EL (cell line): ENCODE data around the gene RNF217.

Source experiments
- DNase-seq: peaks from one replicate; pipeline ENCODE4 v3.0.0-alpha.2; 2016

Gene RNF217

DNA sequence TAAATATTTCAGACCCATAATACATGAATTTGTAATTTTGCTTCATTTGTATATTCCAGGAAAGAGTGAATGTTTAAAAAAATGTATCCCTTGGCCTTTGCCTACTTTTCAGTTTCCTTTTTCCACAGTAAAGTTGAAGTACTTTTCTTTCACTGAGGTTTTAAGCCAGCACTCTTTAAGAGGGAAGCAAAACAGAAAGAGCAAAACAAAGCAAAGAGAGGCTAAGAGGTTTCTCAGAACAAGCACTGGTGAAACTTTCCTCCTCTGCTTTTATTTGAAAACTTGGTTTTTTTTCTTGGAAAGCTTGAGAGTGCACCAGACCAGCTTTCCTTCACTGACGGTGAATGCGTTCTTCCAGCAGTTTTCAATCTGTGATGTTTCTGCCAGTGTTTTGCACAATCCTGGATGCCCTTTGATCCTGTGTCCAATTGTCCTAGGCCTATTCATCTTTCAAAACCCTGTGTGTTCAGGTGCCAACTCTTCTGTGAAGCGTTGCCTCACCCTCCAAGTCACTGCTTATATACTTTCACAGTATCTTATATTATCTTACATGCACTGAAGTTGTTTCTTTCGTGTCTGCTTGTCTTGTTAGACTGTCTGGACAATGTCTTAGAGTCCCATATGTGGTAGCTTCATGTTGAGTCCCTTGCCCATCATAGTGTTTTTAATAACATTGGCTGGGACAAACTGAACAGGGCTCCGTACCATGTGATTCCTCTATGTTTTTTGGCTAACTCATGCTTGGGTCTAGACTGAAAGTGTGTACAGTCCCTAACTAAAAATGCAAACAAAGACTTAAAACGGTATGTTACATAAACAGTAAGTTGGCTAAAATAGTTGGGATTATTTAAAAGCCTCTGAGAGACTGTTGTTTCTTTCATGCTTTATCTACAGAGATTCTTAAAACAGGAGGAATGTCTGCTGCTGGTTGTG lies 1.9 kb downstream of the RNF217 start:
- peak; percentile 28 for DNase-seq

DNA sequence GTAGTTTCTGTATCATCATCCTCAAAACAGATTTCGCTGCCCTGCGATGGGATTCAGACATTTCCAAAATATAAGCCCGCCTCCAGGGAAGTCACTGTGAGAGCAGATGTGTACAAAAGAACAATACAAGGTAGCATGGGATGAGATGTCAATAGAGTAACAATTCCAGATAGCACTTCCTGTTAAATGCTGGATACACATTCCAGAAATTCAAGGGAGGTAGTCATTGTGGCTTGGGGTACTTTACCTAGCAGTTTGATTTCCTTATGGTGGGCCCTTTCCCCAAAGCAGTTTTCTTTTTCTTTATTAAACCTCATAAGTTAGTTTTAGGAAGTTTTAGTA lies 2.5 kb downstream of the RNF217 start:
- DNase-seq, result peak; percentile 37

DNA sequence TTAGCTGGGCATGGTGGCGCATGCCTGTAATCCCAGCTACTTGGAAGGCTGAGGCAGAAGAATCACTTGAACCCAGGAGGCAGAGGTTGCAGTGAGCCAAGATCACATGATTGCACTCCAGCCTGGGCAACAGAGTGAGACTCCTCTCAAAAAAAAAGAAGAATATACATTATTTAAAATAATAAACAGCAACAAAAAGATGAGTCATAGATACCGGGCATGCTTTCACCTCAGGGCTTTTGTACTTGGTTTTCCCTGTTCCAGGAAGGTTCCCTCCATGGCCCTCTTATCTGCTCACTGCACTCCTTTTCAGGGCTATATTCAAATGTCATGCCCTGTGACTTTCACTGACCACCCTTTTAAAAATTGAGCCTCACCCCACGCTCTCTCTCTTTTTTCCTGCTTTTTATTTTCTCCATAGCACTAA lies 3.2 kb downstream of the RNF217 start:
- peak; percentile 47 for DNase-seq

DNA sequence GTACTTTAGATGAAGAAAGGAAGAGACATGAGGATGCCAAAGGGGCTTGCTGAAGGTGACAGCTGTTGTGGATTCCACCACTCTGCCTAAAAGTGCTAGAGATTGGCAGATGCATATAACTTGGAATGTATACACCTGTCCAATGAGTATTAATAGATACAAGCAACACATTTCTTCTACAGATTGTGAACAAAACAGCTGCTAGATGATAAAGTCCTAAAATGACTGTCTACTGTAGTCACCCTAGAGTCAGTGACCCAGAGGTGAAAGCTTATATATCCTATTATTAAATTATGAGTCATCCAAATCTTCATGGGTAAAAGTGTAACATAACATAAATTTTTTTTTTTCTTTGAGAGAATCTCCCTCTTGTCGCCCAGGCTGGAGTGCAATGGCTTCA lies 5.2 kb downstream of the RNF217 start:
- DNase-seq, result peak; percentile 57

DNA sequence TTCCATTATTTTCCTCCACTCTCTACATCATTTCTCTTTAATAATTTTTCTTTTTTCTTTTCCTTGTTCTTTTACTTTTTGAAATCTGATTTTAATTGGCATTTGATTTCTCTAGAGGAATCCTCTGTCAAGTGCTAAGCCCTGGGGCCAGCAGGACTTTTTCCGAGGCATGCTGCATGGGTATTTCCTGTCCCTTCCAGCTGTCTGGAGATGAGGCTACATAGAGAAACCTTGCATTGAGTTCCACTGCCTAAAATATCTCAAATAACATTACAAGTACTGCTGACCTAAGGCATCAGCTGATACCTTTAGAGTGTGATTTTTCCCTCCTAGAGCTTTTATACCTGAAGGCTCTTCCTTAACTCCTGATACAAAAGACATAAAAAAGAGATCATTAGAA lies 6.2 kb downstream of the RNF217 start:
- DNase-seq, result peak; percentile 48

DNA sequence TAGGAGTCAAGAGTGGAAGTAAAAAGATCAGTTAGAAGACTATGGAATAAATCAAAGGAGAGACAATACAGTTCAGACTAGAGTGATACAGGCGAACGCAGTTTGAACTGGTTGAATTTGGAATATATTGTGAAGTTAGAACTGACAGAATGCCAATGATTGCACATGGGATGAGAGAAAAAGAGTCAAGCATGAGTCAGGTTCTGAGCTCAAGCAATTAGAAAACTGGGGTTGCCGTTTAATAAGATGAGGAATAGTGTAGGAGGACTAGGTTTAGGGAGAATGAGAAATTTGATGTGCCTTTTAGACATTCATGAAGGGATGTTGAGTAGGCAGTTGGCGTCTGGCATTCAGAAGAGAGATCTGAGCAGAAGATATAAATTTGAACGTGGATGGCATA lies 8.0 kb downstream of the RNF217 start:
- no peak for DNase-seq

DNA sequence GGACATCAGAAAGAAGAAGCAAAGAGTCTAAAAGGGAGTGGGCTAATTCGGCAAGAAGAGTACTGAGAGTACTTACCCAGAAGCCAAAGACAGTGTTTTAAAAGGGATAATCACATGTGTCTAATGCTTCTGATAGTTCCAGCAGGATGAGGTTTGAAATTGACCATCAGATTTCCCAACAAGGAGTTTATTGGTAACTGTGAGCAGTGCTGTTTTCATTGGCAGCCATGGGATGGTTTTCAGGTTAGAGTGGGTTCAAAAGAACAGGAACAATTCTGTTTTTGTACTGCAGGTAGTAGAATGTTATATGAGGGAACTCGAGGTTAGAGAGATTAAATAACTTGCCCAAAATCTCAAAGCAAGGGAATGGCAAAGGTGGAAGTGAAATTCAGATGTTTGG lies 8.5 kb downstream of the RNF217 start:
- no peak for DNase-seq

DNA sequence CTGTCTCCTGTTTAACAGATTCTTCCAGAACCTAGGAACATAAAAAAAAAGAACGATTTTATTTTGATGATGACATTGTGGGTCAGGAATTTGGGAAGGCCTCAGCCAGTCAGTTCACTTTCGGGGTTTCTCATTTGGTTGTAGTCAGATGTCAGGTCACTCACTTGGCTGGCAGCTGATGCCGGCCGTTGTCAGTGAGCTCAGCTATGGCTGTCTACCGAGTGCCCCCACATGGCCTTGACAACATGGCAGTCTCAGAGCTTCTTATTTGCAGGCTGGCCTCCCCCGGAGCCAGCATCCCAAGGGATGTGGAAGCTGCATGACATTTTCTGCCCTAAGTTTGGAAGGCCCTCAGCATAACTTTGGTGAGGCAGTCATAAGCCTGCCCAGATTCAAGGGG lies 11.5 kb downstream of the RNF217 start:
- DNase-seq, result no peak

DNA sequence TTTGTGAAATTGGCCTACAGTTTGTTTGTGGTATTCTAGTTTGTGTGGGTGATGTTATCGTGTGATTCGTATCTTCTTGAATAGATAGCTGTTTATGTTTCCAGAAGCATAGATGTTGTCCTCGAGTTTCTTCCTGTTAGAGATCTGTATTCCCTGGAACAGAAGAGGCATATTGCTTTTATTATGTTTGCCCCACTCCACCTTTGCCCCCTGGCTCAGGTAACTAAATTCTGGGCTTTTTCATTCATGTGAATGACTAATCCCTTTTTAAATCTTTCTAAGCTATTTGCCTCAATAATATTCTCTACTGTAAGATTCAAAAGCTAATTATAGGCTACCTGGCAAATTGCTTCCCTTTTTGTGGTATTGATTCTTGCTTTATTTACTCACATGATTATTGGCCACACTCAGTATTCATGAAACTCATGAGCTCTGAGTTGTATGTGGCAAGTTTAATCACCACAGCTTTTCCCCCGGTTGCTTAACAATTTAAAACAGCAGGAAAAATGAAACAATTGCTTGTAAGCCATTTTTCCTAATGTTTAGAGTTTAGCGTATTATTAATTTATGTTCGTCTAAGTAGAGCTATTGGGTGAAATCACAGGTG lies 12.6 kb downstream of the RNF217 start:
- DNase-seq, result no peak

DNA sequence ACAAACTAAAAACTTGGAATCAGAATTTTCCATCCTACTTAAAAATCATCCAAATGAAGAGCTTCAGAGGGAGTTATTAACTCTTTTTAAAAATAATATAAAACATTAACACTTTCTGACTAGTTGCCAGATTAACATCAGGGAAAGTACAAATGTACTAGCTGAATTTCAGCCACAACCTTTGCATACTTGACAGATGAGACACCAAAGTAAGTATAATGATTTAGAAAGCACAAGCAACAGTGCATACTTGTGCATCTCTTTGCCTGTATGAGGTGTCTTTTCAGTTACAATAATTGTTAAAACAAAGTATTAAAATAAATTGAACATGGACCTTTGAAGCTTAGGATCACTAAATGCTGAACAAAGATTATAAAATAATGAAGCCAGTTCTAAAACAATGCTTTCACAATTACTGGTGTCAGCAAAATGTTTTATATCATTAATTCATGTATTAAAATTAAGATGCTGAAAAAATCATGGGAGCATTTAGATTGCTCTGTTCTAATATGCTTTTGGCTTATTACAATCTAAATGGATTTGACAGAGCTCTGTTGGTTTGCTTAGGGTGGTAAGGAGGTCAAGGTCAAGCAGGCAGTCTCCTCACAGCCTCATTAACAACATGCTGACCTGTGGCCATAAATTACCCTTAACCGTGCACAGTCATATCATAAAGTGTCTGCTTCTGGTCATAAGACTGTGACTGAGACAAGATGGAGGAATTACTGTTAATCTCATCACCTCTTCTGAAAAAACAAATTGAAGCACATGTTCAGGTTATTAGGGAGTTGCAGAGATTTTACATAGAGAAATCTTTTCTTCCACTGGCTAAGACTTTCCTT lies 15.1 kb downstream of the RNF217 start:
- peak; percentile 59 for DNase-seq

DNA sequence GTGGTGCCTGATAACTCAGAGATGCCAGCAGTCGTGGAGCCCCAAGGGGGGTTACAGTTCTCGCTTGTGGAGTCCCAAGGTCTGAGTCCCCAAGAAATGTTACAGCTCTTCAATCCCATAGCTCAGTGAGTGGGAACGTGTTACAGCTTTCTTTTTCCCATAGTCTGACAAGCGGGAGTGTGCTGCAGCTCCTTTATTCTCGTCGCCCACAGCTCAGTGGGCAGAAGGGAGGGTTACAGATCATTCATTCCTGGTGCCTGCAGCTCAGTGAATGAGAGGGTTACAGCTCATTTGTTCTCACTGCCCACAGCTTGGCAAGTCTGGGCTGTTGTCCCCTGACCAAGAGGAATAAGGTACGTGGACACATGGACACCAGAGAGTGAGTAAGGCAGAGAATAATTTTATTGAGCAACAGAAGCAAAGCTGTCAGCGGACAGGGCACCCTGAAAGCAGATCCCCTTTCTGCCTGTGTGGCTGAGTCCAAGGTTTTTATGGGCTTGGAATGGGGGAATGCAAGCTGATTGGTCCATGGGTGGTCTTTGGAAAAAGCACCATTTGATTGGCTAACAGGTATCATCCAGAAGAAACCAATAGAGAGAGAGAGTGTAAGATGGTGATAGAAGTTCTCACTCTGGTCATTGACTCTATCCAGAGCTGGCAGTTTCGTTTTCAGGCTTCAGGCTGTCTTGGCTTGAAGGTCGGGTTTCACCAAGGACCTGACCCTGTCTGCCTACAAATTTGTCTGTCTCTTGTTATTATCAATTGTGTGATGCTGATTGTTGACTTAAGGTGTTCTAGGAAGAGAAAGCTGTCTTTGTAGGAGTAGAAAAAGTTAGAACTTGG lies 16.4 kb downstream of the RNF217 start:
- DNase-seq, result no peak

DNA sequence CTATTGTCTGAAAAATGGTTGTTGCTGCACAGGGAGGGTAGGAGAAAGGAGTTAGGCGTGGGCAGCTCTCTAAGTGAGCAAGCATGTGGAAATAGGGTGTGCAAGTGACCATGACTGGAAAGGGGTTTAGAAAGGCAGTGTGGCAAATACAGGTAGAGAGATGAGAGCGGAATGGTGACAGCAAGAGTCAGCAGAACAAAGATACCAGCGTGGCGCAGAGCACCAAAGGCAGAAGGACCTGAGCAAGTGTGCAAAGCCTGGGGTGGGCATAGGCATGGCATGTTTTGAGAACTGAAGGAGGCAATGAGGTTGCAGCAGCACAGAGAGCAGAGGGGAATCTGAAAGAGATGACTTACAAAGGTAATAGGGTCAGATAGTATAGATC lies 17.0 kb downstream of the RNF217 start:
- DNase-seq, result no peak

DNA sequence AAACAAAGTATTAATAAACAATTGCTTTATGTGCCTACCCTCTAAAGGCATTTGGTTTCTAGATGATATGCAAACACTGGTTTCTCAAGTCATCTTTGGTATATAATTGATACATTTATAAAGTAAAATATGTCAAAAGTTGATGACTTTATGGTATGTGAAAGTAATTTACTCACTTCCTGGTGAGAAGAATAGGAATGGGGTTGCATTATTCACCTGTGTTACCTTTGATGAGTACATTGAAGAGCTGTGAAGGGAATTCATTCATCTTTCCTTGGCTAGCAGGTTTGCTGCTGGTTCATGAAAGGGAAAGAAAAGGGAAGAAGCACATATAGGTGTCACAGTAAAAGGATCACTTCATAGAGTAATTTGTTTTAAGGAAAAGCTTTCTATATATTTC lies 20.4 kb downstream of the RNF217 start:
- no peak for DNase-seq

DNA sequence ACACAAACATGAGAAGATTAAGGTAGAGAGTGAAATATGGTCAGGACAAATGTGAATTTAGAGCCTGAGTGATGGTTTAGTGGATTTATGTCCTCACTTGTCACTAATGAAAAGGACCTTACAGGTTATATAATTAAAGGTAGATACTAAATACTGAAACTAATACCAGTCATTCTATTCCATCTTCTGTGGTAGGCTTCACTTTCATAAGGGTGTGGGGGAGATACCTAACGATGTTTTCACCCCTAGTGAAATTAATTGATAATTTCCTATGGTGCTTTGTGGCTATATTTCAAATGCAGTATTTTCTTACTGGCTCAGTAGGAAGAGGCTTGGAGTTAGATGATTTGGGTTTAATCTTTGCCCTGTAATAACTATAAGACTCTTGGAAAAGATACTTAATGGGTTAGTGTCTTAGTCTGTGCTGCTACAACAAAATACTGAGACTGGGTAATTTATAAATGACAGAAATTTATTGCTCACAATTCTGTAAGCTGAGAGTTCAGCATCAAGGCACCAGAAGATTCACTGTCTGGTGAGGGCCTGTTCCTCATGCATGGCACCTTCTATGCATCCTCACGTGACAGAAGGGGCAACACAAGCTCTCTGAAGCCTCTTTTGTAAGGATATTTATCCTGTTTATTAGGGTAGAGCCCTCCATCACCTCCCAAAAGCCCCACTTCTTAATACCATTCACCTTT lies 21.3 kb downstream of the RNF217 start:
- no peak for DNase-seq

DNA sequence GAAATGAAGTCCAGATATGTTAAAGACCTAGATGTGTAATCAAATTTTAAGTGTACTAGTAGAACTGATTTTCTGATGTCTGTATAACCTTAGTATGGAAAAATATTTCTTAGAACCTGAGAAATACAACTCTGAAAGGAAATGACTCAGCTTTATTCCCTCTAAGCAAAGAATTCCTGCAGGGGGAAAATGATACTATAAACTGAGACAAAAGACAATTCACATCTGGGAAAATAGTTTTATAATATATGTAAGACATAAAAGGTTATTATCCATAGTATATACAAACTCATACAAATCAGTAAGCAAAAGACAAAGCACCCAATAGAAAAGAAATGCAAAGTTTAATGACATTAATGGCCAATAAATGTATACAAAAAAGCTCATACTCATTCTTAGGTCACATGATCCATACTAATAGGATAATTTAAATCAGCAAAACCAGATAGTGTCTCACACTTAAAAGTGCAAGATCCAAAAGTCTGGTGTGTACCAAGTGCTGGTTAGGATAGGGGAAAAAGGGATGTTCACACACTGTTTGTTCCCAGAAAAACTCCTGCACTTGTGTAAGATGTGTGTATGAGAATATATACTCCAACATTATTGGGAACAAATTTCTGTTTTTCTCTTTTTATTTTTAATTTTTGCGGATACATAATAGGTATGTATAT lies 22.6 kb downstream of the RNF217 start:
- peak; percentile 56 for DNase-seq

DNA sequence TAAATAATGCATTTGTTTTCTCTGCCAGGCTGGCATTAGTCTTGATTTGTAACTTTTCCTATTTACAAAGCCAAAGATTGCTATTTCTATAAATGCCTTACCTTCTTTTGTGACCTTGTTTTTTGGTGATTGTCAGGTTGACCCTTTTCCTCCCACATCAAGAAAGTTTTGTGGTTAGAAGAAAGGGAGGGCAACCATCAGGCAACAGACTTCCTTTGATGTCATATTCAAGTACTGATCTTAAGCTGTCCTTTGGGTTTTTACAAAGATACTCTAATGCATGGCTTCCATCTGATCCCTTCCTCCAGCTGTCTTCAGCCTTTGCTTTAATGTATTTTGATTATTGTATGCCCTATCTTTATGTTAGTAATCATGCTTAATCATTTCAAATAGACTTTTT lies 23.9 kb downstream of the RNF217 start:
- no peak for DNase-seq

DNA sequence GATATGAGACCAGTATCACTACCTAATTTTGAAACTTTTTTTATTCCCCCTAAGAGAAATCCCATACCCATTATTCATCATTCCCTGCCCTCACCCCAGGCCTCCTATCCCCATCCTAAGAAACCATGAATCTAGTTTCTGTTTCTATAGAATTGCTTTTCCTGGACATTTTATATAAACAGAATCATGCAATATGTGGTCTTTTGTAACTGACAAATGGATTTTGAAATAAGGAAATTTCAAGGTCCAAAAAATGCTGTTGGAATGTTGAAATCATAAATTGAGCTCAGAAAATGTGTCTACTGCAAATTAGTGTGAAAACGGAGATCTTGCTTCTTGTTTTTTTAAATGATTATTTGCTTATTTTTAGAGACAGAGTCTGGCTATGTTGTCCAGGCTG lies 25.1 kb downstream of the RNF217 start:
- DNase-seq, result no peak

DNA sequence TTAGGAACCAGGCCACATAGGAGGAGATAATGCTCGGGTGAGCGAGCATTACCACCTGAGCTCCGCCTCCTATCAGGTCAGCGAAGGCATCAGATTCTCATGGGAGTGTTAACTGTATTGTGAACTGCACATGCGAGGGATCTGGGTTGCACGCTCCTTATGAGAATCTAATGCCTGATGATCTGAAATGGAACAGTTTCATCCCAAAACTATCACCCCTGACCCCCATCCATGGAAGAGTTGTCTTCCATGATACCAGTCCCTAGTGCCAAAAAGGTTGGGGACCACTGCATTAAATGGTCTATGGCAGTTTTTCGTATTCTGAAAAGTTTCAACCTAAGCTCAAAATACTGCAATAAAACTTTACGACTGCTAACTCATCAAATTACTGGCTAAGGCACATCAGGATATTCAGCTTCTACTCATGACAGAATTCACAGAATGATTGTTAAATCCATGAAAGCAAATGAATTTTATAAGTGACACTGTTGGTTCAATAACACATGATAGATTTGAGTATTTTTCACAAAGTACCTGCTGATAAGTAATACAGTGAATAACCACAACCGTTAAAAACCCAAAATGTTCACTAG lies 25.9 kb downstream of the RNF217 start:
- no peak for DNase-seq

DNA sequence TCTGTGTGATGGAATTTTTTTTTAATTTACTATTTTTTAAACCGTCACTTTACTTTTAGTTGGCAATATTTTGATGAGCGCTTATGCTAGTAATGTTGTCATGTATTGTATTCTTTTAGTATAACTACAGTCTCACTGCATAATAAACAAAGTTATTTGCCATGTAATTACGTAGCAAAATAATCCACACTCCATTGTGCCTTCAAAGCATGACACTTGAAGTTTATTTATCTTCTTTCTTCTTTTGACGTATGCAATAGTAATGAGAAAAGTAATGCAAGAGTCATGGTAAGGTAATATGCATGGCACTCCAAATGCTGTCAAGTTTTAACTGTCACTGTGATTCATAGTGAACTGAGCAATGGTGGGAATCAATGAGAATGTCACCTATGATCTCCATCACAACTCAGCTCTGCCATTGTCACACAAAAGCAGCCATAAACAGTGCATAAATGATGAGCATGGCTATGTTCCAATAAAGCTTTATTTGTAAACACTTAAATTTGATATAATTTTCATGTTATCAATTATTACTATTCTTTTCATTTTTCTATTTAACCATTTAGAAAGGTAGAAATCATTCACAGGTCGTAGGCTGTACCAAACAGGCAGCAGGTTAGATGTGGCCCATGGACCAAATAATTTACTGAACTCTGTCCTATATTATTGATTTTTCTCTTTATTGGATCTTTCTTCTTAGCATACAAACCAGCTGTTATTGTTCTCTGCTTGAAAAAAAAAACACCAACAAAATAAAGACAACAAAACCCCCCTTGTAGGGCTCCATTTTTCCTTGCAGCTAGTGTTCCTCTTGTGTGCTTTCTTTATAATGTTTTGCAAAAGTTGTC lies 27.1 kb downstream of the RNF217 start:
- no peak for DNase-seq

DNA sequence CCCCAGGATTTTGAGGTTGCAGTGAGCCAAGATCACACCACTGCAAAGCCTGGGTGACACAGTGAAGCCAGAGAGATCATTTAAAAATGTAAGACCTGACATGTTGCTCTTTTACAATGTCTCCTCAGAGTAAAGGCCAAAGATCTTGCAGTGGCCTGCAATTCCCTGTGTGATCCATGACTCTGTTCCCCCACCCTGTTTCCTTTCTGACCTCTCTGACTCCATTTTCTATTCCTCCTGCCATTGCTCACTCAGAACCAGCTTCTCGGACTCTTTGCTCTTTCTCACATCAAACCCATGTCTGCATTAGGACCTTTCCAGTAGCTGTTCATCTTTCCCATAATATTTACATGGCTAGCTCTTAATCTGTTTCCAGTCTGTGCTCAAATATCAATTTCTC lies 28.8 kb downstream of the RNF217 start:
- DNase-seq, result no peak
